WERI-Rb-1 (cell line): Measurements from ENCODE around the gene CFAP92.

ENCODE experiments used
- DNase-seq: peaks from one replicate; pipeline ENCODE4 v3.0.0-alpha.2; 2020
- H3K27ac ChIP-seq: fragments of 250-450 bp; sonication (Bioruptor Pico); 2 replicates; pipeline ENCODE4 v1.5.1; 2020; ENCODE audit warnings: mild to moderate bottlenecking, moderate library complexity
- H3K27me3 ChIP-seq: fragments of 250-450 bp; sonication (Bioruptor Pico); 2 replicates; pipeline ENCODE4 v1.5.1; 2021; ENCODE audit warnings: mild to moderate bottlenecking, low read depth, moderate library complexity; ENCODE audit not compliant: insufficient read depth, severe bottlenecking
- H3K36me3 ChIP-seq: fragments of 250-450 bp; sonication (Bioruptor Pico); 2 replicates; pipeline ENCODE4 v1.5.1; 2020; ENCODE audit warnings: mild to moderate bottlenecking, moderate library complexity
- H3K4me3 ChIP-seq: 2 replicates; pipeline ENCODE4 v1.5.1; 2011; ENCODE audit warnings: low read depth, mild to moderate bottlenecking, control low read depth, low read length
- H3K9me3 ChIP-seq: fragments of 250-450 bp; sonication (Bioruptor Pico); 2 replicates; pipeline ENCODE4 v1.5.1; 2021; ENCODE audit warnings: mild to moderate bottlenecking, moderate library complexity; ENCODE audit not compliant: severe bottlenecking
- TF ChIP-seq, protein P1 (sequence below): IDR thresholded peaks from 2 replicates; pipeline ENCODE4 v1.5.1; 2011; ENCODE audit warnings: low read depth, mild to moderate bottlenecking, control low read depth, inconsistent platforms, low read length

Gene CFAP92

DNA sequence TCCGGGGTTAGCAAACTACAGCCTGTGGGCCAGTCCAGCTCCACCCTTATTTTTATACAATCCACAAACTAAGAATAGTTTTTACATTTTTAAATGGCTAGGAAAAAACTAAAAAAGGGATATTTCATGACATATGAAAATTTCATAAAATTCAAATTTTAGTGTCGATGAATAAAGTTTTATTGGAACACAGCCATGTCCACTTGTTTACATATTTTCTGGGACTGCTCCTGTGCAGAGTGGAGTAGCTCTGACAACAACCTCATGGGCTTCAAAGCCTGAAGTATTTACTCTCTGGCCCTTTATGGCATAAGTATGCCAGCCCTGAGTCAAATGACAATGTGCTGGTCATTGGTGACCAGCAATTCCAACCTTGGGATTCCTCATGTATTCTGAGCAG lies 24.4 kb upstream of the CFAP92 start:
- no peak overlapping the region for H3K4me3 ChIP-seq
- no peaks in the 10 kb centered on the region for H3K9me3 ChIP-seq
- H3K27me3 ChIP-seq, result no peaks in the 10 kb centered on the region
- DNase-seq, result no peak
- H3K27ac ChIP-seq, result no peak overlapping the region
- H3K36me3 ChIP-seq, result no peaks in the 10 kb centered on the region
- TF ChIP-seq, protein P1, sequence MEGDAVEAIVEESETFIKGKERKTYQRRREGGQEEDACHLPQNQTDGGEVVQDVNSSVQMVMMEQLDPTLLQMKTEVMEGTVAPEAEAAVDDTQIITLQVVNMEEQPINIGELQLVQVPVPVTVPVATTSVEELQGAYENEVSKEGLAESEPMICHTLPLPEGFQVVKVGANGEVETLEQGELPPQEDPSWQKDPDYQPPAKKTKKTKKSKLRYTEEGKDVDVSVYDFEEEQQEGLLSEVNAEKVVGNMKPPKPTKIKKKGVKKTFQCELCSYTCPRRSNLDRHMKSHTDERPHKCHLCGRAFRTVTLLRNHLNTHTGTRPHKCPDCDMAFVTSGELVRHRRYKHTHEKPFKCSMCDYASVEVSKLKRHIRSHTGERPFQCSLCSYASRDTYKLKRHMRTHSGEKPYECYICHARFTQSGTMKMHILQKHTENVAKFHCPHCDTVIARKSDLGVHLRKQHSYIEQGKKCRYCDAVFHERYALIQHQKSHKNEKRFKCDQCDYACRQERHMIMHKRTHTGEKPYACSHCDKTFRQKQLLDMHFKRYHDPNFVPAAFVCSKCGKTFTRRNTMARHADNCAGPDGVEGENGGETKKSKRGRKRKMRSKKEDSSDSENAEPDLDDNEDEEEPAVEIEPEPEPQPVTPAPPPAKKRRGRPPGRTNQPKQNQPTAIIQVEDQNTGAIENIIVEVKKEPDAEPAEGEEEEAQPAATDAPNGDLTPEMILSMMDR, result no peak

DNA sequence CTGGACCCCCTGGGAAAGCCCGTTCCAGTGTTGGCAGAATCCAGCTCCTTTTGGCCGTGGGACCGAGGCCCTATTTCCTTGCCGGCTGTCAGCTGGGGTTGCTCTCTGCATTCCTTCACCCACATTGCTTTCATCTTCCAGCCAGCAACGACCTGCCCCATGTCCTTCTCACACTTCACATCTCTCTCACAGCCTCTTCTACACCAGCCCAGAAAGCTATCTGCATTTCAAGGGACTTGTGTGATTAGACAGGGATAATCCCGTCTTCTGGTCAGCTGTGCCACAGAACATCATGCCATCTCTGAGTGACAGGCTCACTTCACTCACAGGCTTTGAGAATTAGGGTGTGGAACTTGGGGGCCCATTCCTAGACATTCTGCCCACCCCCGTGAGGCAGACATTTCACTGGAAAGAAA lies 23.6 kb upstream of the CFAP92 start:
- Histone ChIP-seq H3K9me3 (no peaks in the 10 kb centered on the region), H3K4me3 (no peak overlapping the region), H3K27ac (no peak overlapping the region), H3K27me3 (no peaks in the 10 kb centered on the region), H3K36me3 (no peaks in the 10 kb centered on the region)
- TF ChIP-seq, protein P1, result no peak
- DNase-seq, result no peak

DNA sequence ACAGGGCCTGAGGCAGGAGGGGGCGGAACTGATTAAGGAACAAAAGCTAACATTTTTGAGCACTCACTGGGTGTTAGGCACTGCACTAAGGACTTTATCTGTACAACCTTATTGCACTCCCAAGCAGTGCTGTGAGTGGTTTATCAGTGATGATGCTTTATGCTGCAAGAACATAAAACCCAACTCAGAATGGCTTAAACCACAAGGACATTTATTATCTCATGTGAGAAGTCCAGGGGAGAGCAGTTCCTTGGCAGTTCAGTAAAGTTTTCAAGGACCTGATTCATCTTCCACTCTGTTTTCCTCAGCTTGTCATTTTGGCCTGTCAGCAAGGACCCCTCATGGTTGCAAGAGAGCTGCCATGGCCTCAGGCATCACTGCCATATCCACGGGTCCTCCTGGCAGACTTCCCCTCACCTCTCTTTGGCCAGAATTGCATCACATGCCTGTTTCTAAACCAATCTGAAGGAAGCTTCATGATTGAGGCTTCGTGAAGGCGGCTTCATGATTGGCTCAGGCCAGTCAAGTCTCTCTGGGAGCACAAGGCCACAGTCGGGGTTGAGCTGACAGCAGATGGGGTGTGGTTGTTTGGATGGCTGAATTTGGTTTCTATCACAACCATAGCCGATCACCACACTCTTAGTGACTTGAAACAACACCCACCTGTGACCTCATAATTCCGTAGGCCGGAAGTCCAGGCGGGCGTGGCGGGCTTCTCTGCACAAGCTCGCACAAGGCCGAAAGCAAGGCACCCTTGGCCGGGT lies 23.0 kb upstream of the CFAP92 start:
- Histone ChIP-seq H3K36me3 (no peaks in the 10 kb centered on the region), H3K27me3 (no peaks in the 10 kb centered on the region), H3K27ac (no peak overlapping the region), H3K4me3 (no peak overlapping the region), H3K9me3 (no peaks in the 10 kb centered on the region)
- no peak for DNase-seq
- TF ChIP-seq, protein P1, result no peak

DNA sequence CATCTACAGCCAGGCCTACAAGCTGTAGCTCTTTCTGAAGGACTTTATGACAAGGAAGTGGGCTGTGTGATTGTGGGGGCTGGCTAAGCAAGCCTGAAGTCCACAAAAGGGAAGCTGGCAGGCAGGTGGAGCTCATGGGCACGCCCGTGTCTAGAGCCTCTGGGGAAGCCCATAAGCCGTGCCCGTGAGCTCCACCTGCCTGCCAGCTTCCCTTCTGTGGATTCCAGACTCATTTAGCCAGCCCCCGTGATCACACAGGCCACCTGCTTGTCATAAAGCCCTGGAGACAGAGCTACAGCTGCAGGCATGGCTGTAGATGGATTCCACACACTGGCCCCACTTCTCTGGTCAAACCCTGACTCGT lies 22.5 kb upstream of the CFAP92 start:
- H3K27me3 ChIP-seq, result no peaks in the 10 kb centered on the region
- H3K27ac ChIP-seq, result no peak overlapping the region
- DNase-seq, result peak; percentile 54
- TF ChIP-seq, protein P1, result peak; percentile 34
- H3K36me3 ChIP-seq, result no peaks in the 10 kb centered on the region
- no peaks in the 10 kb centered on the region for H3K9me3 ChIP-seq
- no peak overlapping the region for H3K4me3 ChIP-seq

DNA sequence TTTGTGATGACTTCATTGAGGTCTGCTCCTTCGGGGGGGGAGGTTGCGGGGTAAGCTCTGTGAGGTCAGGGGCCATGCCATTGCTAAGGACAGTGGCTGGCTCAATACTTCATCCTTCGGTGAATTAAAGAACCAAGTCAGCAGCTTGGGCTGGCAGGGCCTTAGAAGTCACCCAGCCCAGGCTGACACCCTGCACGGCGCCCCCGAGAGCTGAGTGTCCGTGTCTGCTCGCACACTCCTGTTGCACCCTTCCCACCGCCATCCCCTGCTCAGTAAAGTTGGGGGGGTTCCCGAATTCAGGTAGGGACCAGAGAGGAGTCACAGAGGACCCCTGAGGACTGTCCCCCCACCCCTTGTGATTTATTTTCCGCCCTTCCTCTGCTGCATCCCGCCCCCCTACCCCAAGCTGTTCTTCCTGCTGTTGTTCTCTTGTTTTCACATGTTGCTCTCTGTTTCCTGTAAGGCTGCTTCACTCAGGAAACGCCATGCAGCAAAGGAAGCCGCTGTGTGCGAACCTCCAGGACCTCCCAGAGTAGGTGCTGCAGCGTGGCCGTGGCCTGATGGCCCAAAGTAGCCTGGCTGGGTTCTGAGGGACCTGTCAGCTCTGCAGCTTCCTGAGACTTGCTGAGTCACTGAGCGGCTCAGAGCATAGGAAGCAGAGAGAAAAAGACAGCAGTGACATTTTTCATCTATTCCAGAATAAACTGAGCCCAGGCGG lies 21.7 kb upstream of the CFAP92 start:
- Histone ChIP-seq H3K4me3 (no peak overlapping the region), H3K9me3 (no peaks in the 10 kb centered on the region), H3K27ac (no peak overlapping the region), H3K27me3 (no peaks in the 10 kb centered on the region), H3K36me3 (no peaks in the 10 kb centered on the region)
- DNase-seq, result no peak
- TF ChIP-seq, protein P1, result no peak
